ENCODE measurements around the gene MBNL3. TPM values are rescaled to one million over a fixed set of nuclear protein-coding genes. Genes with fewer than 3 reads are reported as not detected.

Gene MBNL3
- total RNA-seq, 1 experiment from 2014 or later, result 4.6 TPM

GRCh38 chrX:132443196-132444135 lies 45.4 kb downstream of the MBNL3 start:
- Histone ChIP-seq H3K9ac (ENCODE audit: low read length) (no peak overlapping the region), H3K4me1 (ENCODE audit: control insufficient read depth in 1 of 2, insufficient read depth in 2 of 2, low read length in 2 of 2) (no peaks in the 10 kb centered on the region), H3K79me2 (ENCODE audit: insufficient read depth, low read length) (no peaks in the 10 kb centered on the region), H2AFZ (ENCODE audit: low read depth, low read length, poor library complexity, severe bottlenecking) (no peak overlapping the region), H3K36me3 (ENCODE audit: control insufficient read depth in 1 of 2, insufficient read depth in 2 of 2, low read length in 2 of 2) (no peaks in the 10 kb centered on the region), H4K20me1 (ENCODE audit: insufficient read depth) (no peaks in the 10 kb centered on the region), H3K4me3 (replicated peaks in 1 of 2; ENCODE audit: low read depth in 1 of 2, low read length in 2 of 2) (no peak overlapping the region), H3K27ac (ENCODE audit: low read depth, low read length) (no peak overlapping the region), H3K27me3 (ENCODE audit: insufficient read depth, low read length) (no peaks in the 10 kb centered on the region), H3K9me2 (ENCODE audit: insufficient read depth) (no peaks in the 10 kb centered on the region), H3K4me2 (ENCODE audit: low read length) (no peak overlapping the region), H3K9me3 (ENCODE audit: control insufficient read depth in 1 of 2, insufficient read depth in 1 of 2, low read depth in 1 of 2, low read length in 2 of 2) (no peaks in the 10 kb centered on the region)
- BruUV-seq (replicated peaks), result no TSS peak
- intact Hi-C loops (cut with micrococcal nuclease), result no loop called here
- DNase-seq (ENCODE audit: low read depth, low spot score) (no peak), ATAC-seq (no peak)
- ChIA-PET POLR2A (no interaction called here), CTCF (no interaction called here), RAD21 (ENCODE audit: low non-redundant PET in 1 of 2, low total read pairs in 2 of 2, uncharacterized antibody in 2 of 2, unreplicated experiment in 2 of 2) (no interaction called here)
- TF ChIP-seq POLR2A (IDR thresholded peaks at IDR 0.05; ENCODE audit: borderline replicate concordance, extremely low read depth, insufficient read depth, insufficient read length) (no peak), FOSL1 (IDR thresholded peaks at IDR 0.05; ENCODE audit: low read depth) (no peak), ZNF274 (IDR thresholded peaks at IDR 0.05; ENCODE audit: low read depth, low read length) (no peak), POLR2AphosphoS5 (IDR thresholded peaks at IDR 0.05; ENCODE audit: low read depth, low read length) (no peak)

DNA sequence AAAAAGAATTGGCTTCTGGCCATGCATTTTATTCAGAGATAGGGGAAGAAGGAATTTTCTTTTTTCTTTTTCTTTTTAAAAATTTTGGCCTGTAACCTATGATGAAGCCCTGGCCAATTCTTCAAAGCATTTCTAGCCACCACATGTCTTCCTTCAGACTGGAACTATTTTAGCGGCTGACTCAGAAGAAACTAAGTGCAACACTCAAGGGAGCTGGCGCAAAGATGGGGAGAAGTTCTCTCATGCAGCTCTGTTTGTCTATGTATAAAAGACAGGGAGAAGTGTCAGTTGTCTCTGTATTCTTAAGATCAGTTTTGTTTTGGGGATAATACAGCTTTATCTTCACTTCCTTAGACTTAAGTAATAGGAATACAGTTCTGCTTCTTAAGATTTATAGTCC lies 46.1 kb downstream of the MBNL3 start:
- Histone ChIP-seq H3K27me3 (ENCODE audit: insufficient read depth, low read length) (no peaks in the 10 kb centered on the region), H2AFZ (ENCODE audit: low read depth, low read length, poor library complexity, severe bottlenecking) (no peak overlapping the region), H3K27ac (ENCODE audit: low read depth, low read length) (no peak overlapping the region), H3K79me2 (ENCODE audit: insufficient read depth, low read length) (no peaks in the 10 kb centered on the region), H3K9ac (ENCODE audit: low read length) (no peak overlapping the region), H3K4me1 (ENCODE audit: control insufficient read depth in 1 of 2, insufficient read depth in 2 of 2, low read length in 2 of 2) (no peaks in the 10 kb centered on the region), H3K9me2 (ENCODE audit: insufficient read depth) (no peaks in the 10 kb centered on the region), H3K4me3 (replicated peaks in 1 of 2; ENCODE audit: low read depth in 1 of 2, low read length in 2 of 2) (no peak overlapping the region), H3K9me3 (ENCODE audit: control insufficient read depth in 1 of 2, insufficient read depth in 1 of 2, low read depth in 1 of 2, low read length in 2 of 2) (no peaks in the 10 kb centered on the region), H3K36me3 (ENCODE audit: control insufficient read depth in 1 of 2, insufficient read depth in 2 of 2, low read length in 2 of 2) (no peaks in the 10 kb centered on the region), H3K4me2 (ENCODE audit: low read length) (no peak overlapping the region), H4K20me1 (ENCODE audit: insufficient read depth) (no peaks in the 10 kb centered on the region)
- ATAC-seq (no peak), DNase-seq (ENCODE audit: low read depth, low spot score) (no peak)
- intact Hi-C loops (cut with micrococcal nuclease), result no loop called here
- BruUV-seq (replicated peaks), result no TSS peak
- ChIA-PET CTCF (no interaction called here), RAD21 (ENCODE audit: low non-redundant PET in 1 of 2, low total read pairs in 2 of 2, uncharacterized antibody in 2 of 2, unreplicated experiment in 2 of 2) (no interaction called here), POLR2A (no interaction called here)
- no peak for TF ChIP-seq FOSL1 (IDR thresholded peaks at IDR 0.05; ENCODE audit: low read depth)
- TF ChIP-seq JUND (IDR thresholded peaks at IDR 0.05), result no peak
- TF ChIP-seq POLR2A (IDR thresholded peaks at IDR 0.05; ENCODE audit: borderline replicate concordance, extremely low read depth, insufficient read depth, insufficient read length), result no peak
- no peak for TF ChIP-seq ZFX (IDR thresholded peaks at IDR 0.05)
- TF ChIP-seq EZH2 (IDR thresholded peaks at IDR 0.05), result no peak
- TF ChIP-seq YY1 (IDR thresholded peaks at IDR 0.05; ENCODE audit: extremely low read depth, insufficient replicate concordance, low read depth, low read length), result no peak
- TF ChIP-seq, protein P1, sequence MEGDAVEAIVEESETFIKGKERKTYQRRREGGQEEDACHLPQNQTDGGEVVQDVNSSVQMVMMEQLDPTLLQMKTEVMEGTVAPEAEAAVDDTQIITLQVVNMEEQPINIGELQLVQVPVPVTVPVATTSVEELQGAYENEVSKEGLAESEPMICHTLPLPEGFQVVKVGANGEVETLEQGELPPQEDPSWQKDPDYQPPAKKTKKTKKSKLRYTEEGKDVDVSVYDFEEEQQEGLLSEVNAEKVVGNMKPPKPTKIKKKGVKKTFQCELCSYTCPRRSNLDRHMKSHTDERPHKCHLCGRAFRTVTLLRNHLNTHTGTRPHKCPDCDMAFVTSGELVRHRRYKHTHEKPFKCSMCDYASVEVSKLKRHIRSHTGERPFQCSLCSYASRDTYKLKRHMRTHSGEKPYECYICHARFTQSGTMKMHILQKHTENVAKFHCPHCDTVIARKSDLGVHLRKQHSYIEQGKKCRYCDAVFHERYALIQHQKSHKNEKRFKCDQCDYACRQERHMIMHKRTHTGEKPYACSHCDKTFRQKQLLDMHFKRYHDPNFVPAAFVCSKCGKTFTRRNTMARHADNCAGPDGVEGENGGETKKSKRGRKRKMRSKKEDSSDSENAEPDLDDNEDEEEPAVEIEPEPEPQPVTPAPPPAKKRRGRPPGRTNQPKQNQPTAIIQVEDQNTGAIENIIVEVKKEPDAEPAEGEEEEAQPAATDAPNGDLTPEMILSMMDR (IDR thresholded peaks at IDR 0.05 in 2 of 3, conservative IDR thresholded peaks at IDR 0.05 in 1 of 3; ENCODE audit: borderline replicate concordance in 1 of 3, insufficient read depth in 1 of 3, low read depth in 2 of 3, low read length in 2 of 3), result no peak
- no peak for TF ChIP-seq EZH2phosphoT487 (IDR thresholded peaks at IDR 0.05; ENCODE audit: borderline replicate concordance)
- TF ChIP-seq TCF7L2 (IDR thresholded peaks at IDR 0.05; ENCODE audit: borderline replicate concordance, extremely low read depth, insufficient read depth, insufficient read length), result no peak
- TF ChIP-seq REST (IDR thresholded peaks at IDR 0.05; ENCODE audit: low read depth), result no peak
- no peak for TF ChIP-seq POLR2AphosphoS5 (IDR thresholded peaks at IDR 0.05; ENCODE audit: low read depth, low read length)
- no peak for TF ChIP-seq ELF1 (IDR thresholded peaks at IDR 0.05; ENCODE audit: borderline replicate concordance, low read depth)
- no peak for TF ChIP-seq RAD21 (IDR thresholded peaks at IDR 0.05; ENCODE audit: low read depth)

Measured in HCT116 (cell line).